SU-DHL-6 (cell line): ENCODE measurements around the gene LOXL4.

Source experiments
- CTCF ChIP-seq: fragments of 200-600 bp; sonication (generic); IDR thresholded peaks from one replicate; pipeline ENCODE4 v1.5.1; 2017; ENCODE audit warnings: antibody characterized with exemption, mild to moderate bottlenecking, low read length, moderate library complexity; ENCODE audit not compliant: insufficient read depth, poor library complexity, severe bottlenecking
- EZH2phosphoT487 ChIP-seq: fragments of 200-600 bp; sonication (generic), shearing (Covaris generic); conservative IDR thresholded peaks from 2 replicates; pipeline ENCODE4 v1.6.1; 2018; ENCODE audit warnings: mild to moderate bottlenecking, antibody characterized with exemption, low read length, moderate library complexity, mixed read lengths

DNA sequence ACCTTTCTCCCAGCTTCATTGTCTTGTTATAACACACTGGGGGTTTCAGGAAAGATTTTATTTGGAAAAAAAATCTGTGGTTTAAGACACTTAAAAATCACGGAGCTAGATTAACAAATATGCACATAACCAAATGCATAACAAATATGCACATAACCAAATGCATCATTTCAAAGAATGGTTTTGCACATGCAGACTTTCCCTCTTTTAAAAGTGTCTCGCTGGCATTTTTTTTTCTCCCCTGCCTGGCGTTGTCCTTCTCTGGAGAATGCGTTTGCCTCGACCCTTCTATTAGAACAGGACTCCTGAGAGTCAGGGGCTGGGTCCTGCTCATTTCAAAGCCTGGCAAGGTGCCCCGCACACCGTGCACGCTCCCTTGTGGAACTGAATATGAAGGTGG, 42.7 kb upstream of the LOXL4 start:
- TF ChIP-seq CTCF (no peak), EZH2phosphoT487 (no peak)
